ENCODE results near the gene PAGR1.
"Not testable (repeated sequence)": the region's sequence is repeated elsewhere in the genome, so short reads cannot be mapped to it uniquely, and the experiment has no call there.

Gene PAGR1

DNA sequence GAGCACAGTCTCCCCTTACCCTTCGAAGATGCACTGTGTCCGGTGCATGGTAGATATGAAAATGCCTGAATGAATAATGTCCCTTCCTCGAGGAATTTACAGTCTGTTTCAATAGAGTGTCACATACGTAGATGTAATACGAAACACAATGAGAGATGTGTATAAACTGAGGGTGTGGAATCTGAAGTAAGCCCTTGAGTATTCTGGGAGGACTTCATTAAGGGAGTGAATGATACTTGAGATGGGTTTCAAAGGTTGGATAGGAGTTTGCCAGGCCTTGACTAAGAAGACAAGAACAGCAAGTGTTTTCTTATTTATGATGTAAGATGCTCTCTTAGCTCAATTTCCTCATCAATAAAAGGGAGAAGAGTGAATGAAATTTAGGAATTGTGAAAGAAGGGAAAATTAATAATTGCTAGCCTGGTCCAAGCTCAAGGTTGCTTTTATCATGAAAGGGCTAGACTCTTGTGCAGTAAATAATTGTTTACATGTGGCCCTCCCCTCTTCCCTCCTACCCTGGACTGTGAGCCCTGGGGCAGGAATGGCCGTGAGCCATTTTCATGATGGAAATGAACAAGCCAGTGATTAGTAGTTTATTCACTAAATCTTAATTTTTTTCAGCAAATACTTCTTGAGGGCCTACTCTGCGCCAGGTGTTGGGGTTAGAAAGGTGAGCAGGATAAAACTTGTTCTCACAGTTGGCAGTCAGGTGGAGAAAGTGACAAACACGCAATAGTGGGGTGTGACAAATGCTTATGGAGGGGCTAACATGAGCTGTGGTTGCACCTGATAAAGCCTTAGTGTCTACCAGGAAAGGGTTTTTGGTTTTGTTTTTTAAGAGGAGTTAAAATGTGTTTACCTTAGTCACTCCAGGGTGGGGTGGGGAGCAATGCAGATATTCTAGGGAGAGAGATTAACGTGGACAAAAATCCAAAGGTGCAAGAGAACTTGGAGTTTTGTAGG, 23.8 kb upstream of the PAGR1 start:
- no peak for DNase-seq (ENCODE audit: low read depth)

- not testable (repeated sequence) for DNase-seq (ENCODE audit: low read depth)
Observed at GRCh38 chr16:29793153-29793552, 22.8 kb upstream of the PAGR1 start.

DNA sequence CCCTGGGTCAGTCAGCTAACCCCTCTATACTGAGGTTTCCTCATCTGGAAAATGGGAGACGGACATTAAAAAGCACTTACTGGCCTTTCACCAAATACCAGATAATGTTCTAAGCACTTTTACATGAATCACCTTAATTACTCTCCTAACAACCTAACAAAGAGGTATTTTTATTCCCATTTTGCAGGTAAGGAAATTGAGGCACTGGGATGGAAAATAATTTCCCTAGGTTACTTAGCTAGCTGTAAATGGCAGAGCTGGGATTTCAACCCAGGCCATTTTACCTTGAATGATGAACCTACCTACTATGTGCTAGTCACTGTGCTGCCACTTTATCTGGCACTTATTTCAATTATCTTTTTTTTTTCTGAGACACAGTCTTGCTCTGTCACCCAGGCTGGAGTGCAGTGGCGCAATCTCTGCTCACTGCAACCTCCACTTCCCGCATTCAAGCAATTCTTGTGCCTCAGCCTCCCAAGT, 21.7 kb upstream of the PAGR1 start:
- no peak for DNase-seq (ENCODE audit: low read depth)

GRCh38 chr16:29802416-29802935, 13.5 kb upstream of the PAGR1 start:
- DNase-seq (ENCODE audit: low read depth): no peak

DNA sequence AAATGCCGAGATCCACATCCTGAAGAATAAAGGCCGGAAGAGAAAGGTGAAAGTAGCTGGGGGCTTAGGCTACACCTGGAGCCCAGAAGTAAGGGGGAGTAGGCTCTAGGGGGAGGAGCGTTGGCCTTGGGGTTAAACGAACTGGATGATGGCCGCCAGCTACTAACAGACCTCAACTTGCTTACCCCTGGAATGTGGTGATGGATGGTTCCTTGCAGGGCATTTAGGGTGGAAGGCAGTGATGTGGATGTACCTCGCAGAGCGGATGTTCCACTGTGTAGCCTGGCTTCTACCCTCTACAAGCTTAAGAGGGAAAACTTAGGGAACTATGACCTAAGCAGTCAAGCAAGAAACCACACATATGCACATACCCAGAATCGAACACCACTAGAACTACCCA, 11.9 kb upstream of the PAGR1 start:
- DNase-seq (ENCODE audit: low read depth): no peak

DNA sequence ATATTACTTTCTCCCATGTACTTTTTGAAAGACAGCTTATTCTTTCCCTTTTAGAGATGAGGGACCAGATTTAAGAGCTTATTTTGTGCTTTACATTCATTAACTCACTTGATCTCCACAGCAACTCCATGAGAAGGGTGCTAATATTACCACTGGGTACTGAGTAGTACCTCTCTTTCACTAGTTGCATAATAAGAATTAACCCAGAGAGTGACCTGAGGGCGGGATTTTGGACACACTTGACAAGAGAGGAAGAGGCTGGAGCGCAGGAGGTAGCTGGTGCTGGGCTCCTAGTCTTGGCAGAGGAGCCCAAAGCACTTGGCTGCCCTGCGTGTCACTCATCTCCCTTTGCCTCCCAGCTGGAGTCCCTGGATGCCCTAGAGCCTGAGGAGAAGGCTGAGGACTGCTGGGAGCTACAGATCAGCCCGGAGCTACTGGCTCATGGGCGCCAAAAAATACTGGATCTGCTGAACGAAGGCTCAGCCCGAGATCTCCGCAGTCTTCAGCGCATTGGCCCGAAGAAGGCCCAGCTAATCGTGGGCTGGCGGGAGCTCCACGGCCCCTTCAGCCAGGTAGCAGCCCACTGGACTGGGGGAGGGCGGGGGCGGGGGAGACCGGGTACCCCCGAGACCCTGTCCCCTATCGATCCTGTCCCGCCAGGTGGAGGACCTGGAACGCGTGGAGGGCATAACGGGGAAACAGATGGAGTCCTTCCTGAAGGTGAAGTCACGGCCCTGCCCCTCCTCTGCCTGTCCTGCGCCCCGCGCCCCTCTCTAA, 11.3 kb upstream of the PAGR1 start:
- DNase-seq (ENCODE audit: low read depth): no peak

DNA sequence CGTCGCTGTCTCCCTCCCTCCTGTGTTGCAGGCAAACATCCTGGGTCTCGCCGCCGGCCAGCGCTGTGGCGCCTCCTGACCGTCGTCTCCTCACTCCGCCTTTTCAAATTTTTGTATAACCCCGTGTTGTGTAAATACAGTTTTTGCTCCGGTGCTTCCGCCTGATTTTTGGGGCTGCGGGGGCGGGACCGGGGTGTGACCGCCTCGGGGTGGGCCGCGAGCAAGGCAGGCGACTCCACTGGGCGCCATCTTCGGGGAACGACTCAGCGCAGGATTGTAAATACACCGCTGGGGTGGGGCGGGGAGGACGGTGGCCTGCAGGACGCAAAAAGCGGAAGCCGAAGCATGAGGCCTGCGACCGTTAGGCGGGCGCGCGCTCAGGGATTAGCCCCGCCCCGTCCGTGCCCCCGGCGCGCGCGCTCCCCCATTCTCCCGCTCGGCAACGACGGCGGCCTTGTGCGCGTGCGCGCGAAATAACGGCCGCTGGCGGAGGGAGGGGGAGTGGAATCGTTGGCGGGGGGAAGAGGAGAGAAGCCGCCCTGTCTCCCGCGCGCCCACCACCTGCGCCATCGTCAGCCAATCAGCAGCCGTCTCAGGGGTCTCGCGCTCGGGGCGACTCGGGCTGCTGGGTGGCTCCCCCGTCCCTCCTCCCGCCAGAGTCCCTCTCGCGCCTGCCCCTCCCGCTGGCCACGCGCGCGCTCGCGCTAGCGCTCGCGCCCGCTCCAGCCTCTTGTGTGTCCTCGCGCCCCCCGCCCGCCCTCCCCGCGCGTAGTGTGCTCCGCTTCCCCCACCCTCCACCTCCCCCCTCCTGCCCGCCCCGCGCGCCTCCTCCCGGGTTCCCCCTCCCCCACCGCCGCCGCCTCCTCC, 10.5 kb upstream of the PAGR1 start:
- DNase-seq (ENCODE audit: low read depth): peak; percentile 96

- DNase-seq (ENCODE audit: low read depth): peak; percentile 49
Observed at GRCh38 chr16:29806099-29806579, 9.8 kb upstream of the PAGR1 start, which contains the start of gene MAZ. Gene MAZ (plus strand): TSS chr16:29806529. CDS start chr16:29806702, 173 bp downstream.

- no peak for DNase-seq (ENCODE audit: low read depth)
Observed at GRCh38 chr16:29806641-29807425, 9.1 kb upstream of the PAGR1 start.

DNA sequence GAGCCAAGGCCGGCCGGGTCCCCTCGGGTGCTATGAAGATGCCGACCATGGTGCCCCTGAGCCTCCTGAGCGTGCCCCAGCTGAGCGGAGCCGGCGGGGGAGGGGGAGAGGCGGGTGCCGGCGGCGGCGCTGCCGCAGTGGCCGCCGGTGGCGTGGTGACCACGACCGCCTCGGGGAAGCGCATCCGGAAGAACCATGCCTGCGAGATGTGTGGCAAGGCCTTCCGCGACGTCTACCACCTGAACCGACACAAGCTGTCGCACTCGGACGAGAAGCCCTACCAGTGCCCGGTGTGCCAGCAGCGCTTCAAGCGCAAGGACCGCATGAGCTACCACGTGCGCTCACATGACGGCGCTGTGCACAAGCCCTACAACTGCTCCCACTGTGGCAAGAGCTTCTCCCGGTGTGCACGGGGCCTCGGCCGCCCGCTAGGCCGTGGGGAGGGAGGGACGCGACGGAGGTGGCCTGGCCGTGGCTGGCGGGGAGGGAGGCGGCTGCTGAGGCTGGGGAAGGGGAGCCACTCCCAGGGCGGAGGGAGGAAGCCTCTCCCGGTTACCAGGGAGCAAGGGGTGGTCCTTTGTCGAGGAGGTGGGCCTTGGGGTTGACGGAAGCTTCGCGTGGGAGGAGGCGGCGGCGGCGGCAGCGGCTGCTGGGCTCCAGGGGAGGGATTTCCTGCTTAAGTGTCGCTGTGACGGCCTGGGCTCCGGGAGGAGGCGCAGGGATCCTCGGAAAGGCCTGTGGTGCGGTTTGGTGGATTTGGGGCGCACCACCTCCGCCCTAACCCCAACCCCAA, 8.3 kb upstream of the PAGR1 start:
- peak; percentile 64 for DNase-seq (ENCODE audit: low read depth)

GRCh38 chr16:29808219-29808900, 7.6 kb upstream of the PAGR1 start:
- DNase-seq (ENCODE audit: low read depth): no peak

DNA sequence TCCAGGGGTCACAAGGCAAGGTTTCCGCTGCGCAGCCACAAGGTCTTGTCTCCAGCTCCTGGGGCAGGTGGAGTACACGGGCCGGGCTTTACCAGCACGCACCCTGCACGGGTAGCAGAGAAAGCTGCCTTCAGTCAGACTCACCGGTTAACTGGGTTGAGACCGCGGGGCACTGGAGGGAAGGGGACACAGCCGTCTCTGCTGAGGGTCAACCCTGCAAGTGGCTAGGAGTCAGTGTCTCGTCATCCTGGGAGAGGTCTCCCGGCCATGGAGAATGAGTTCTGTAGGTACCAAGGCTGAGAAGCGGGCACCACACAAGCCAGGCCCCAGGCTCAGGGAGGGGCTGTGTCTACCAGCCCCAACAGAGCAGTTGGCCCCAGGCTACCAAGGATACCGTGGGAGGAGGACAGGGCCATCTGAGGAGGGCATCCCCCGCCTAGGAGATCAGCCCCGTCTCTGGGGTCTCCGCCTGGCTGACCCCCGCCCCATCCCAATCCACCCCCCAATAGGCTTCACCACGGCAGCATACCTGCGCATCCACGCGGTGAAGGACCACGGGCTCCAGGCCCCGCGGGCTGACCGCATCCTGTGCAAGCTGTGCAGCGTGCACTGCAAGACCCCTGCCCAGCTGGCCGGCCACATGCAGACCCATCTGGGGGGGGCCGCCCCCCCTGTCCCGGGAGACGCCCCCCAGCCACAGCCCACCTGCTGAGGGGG, 6.8 kb upstream of the PAGR1 start:
- DNase-seq (ENCODE audit: low read depth): no peak

- DNase-seq (ENCODE audit: low read depth): no peak
Observed at GRCh38 chr16:29809850-29810698, 5.9 kb upstream of the PAGR1 start.

DNA sequence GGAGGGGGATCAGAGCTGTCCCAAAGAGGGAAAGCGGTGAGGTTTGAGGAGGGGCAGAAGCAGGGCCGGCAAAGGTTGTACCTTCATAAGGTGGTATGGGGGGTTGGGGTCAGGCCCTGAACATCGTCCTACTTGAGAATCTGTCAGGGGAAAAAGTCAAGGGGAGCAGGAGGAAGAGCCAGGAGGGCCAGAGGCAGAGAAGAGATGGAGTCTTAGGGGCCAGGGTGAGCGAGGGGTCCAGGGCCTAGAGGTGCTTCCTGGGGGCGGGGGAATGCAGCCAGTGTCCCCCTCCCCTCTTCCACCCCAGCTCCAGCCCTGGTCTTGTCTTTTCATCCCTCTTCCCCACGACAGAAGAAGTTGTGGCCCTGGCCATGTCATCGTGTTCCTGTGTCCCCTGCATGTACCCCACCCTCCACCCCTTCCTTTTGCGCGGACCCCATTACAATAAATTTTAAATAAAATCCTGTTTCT, 5.2 kb upstream of the PAGR1 start:
- no peak for DNase-seq (ENCODE audit: low read depth)

DNA sequence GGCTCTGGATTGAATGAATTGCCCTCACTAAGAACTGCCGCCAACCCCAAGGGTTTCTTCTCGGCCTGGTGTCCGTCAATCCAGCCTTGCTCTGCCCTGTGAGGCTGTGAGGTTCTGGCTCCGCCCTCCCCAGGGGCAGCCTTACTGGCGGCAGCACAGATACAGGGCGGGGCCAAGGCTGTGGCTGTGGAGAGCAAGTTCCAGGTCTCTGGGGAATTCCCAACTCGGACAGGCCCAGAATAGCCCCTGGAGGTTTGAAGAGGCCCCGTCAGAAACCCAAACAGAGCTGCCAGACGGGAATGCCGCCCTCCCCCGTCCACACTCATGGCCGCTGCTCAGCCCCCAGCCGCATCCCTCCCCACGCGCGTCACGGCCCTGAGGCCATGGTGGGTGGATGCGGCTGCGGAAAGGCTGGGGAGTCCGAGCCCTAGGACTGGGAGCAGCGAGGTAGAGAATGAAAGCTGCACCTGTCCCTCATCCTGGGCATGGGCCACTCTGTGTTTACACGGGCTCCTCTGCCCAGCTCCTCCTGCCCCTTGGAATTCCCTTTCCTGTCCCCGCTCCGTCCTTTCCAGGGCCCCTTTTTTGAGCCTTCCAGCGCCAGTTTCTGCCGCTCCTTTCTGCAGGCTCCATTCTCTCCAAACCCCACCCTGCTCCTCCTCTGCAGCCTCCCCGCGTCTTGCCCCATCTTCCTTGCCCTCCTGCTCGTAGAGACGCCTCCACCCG, 4.6 kb upstream of the PAGR1 start:
- peak; percentile 47 for DNase-seq (ENCODE audit: low read depth)

DNA sequence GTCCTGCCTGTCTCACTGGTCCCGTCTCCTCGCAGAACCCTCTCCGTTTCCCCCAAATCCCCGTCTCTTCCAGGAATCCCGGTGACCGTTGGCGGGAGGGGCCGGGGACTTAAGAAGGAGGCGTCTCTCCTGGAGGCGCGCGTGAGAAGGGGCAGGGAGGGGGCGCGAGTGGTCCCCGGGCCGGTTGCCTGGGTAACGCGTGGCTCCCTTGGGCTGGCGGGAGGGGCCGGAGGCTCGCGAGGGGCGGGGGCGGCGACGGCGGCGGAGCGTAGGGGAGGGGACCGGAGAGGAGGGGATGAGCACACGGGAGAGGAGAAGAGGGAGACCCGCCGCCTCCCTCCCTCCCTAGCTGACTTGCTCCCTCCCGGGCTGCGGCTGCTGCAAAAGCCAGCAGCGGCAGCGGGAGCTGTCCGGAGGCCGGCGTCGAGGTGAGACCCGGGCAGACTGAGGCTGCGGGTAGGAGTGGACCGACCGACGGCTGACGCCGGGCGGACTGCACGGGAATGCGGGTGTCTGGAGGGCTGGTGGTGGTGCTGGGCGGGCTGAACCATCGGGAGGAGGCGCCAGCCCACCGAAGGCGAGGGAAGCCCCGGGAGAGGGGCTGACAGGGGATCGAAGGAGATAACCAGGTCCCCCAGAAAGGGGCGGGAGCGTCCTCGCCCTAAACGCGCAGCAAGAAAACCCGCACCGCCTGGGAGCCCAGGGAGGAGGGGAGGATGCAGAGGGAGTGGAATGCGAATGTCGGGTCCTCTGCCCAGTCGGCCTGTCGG, 3.9 kb upstream of the PAGR1 start, which contains the start of gene PRRT2:
Gene PRRT2, plus strand, starts transcription at position 298 of the 770 bp plus-strand sequence. CDS start 862 bp downstream, outside the sequence.
- DNase-seq (ENCODE audit: low read depth): no peak

Data from stimulated activated CD8-positive, alpha-beta memory T cell treated with anti-CD3 and anti-CD28 coated beads, Interleukin-15, amount 100 ng/mL, for 24 hours (primary cell).